HepG2 (cell line): Measurements from ENCODE around the gene ZFHX3. TPM values are rescaled to one million over a fixed set of nuclear protein-coding genes. Genes with fewer than 3 reads are reported as not detected.

Source experiments
- ATAC-seq: fragments of 200-7000 bp; cut with Tn5 transposase; 3 replicates; pipeline ENCODE4 v1.9.1; 2020; ENCODE audit warnings: mild to moderate bottlenecking, moderate library complexity
- BruUV-seq: library from RNA; stranded (reverse); fragments of 400-500 nt; replicated peaks from 2 replicates; lab custom pipeline; 2021; lab: Mats Ljungman, UMichigan
- CTCF ChIA-PET: fragments of 300-600 bp; formaldehyde crosslinking; extraction: SDS; loops from one replicate; lab custom pipeline; 2021; ENCODE audit warnings: low total read pairs, inconsistent platforms, low intra/inter-chr PET ratio; lab: Yijun Ruan, JAX
- POLR2A ChIA-PET: fragments of 350-600 bp; sonication (Branson Sonifier 250); formaldehyde crosslinking; loops from one replicate; lab custom pipeline; 2020; ENCODE audit warnings: antibody characterized with exemption, inconsistent platforms; lab: Yijun Ruan, JAX
- DNase-seq: peaks from one replicate; pipeline ENCODE4 v3.0.0-alpha.2; 2015; ENCODE audit warnings: low spot score
- FAIRE-seq: peaks from 3 replicates; lab custom pipeline; 2011; peaks lifted over from hg19 to GRCh38; lab: Jason Lieb, UNC
- H2AFZ ChIP-seq: one replicate; pipeline ENCODE4 v1.6.1; 2011; ENCODE audit warnings: low read length, inconsistent platforms
- H3K27ac ChIP-seq: fragments of 300-600 bp; 3 replicates; pipeline ENCODE4 v1.8.0; 2011; ENCODE audit warnings: mixed run types, mild to moderate bottlenecking, mixed read lengths, low read length, inconsistent platforms; ENCODE audit not compliant: insufficient read depth; ENCODE audit errors: extremely low read length
- H3K27me3 ChIP-seq, 2 experiments: fragments of 200-600 bp in 1 of 2; 2 replicates in 1 of 2; 3 replicates in 1 of 2; pipeline versions ENCODE4 v1.6.0 to v1.8.0; 2011; ENCODE audit warnings: low read length in 2 of 2, mild to moderate bottlenecking in 2 of 2, moderate library complexity in 2 of 2, inconsistent platforms in 1 of 2; ENCODE audit not compliant: insufficient read depth in 2 of 2, control insufficient read depth in 1 of 2
- H3K36me3 ChIP-seq, 2 experiments: fragments of 200-600 bp in 1 of 2; replicated peaks in 1 of 2; 2 replicates in 1 of 2; 3 replicates in 1 of 2; pipeline versions ENCODE4 v1.5.1 to v1.8.0; 2011; ENCODE audit warnings: low read length in 2 of 2, inconsistent platforms in 1 of 2; ENCODE audit not compliant: insufficient read depth in 2 of 2, control insufficient read depth in 1 of 2
- H3K4me1 ChIP-seq: 2 replicates; pipeline ENCODE4 v1.5.1; 2012; ENCODE audit warnings: low read length, inconsistent platforms; ENCODE audit not compliant: insufficient read depth
- H3K4me2 ChIP-seq: 2 replicates; pipeline ENCODE4 v1.6.0; 2011; ENCODE audit warnings: low read depth, low read length, inconsistent platforms
- H3K4me3 ChIP-seq, 3 experiments: fragments of 200-600 bp in 1 of 3; sonication (generic), shearing (Covaris generic) in 1 of 3; replicated peaks in 1 of 3; 2 replicates each; pipeline ENCODE4 v1.5.1; 2011 to 2016; ENCODE audit warnings: low read length in 3 of 3, inconsistent platforms in 2 of 3, low read depth in 2 of 3, mild to moderate bottlenecking in 2 of 3, control low read depth in 1 of 3, mixed read lengths in 1 of 3; ENCODE audit not compliant: insufficient read depth in 1 of 3
- H3K79me2 ChIP-seq: one replicate; pipeline ENCODE4 v1.6.1; 2011; ENCODE audit warnings: low read length, inconsistent platforms; ENCODE audit not compliant: insufficient read depth
- H3K9ac ChIP-seq: 2 replicates; pipeline ENCODE4 v1.6.0; 2011; ENCODE audit warnings: mild to moderate bottlenecking, low read depth, low read length, inconsistent platforms; ENCODE audit not compliant: insufficient read depth
- H3K9me3 ChIP-seq: 2 replicates; pipeline ENCODE4 v1.5.1; 2012; ENCODE audit warnings: mild to moderate bottlenecking, low read length
- H4K20me1 ChIP-seq: 2 replicates; pipeline ENCODE4 v1.6.0; 2011; ENCODE audit warnings: inconsistent platforms, mild to moderate bottlenecking, low read length, moderate library complexity; ENCODE audit not compliant: insufficient read depth
- HES4 ChIP-seq: sonication (generic); formaldehyde crosslinking; IDR thresholded peaks from 2 replicates; pipeline ENCODE4 v1.9.0; 2021; ENCODE audit warnings: mild to moderate bottlenecking, missing genetic modification reagents, borderline replicate concordance
- HNRNPL ChIP-seq: fragments of 200-400 bp; formaldehyde crosslinking; IDR thresholded peaks from 2 replicates; pipeline ENCODE4 v1.6.1; 2017; ENCODE audit warnings: mild to moderate bottlenecking, low read depth, low read length
- MZF1 ChIP-seq: sonication (generic); formaldehyde crosslinking; IDR thresholded peaks from 2 replicates; pipeline ENCODE4 v1.8.1; 2023; ENCODE audit warnings: mild to moderate bottlenecking, missing genetic modification reagents, borderline replicate concordance
- POLR2AphosphoS5 ChIP-seq: IDR thresholded peaks from 2 replicates; pipeline ENCODE4 v1.6.1; 2012; ENCODE audit warnings: low read depth, low read length
- SMAD3 ChIP-seq: sonication (generic); formaldehyde crosslinking; IDR thresholded peaks from 2 replicates; pipeline ENCODE4 v1.4.0; 2020; ENCODE audit warnings: missing genetic modification reagents
- WGBS: methylation state at CpG from one replicate; pipeline ENCODE4 v1.1.6; 2017; ENCODE audit warnings: low lambda C conversion rate; 5-methylcytosine and 5-hydroxymethylcytosine counted together
- in situ Hi-C: cut with HindIII; loops from 2 replicates; pipeline ENCODE4 v1.10.0; 2017; ENCODE audit warnings: low pct_unique_long_range_greater_than_20kb; ENCODE audit not compliant: extremely low pct_ligation_motif_present
- intact Hi-C: fragments of 100-400 bp; cut with micrococcal nuclease; formaldehyde crosslinking; loops from one replicate; pipeline ENCODE4 v1.10.0; 2022; ENCODE audit not compliant: unreplicated experiment
- polyA plus RNA-seq, 8 experiments: library from polyadenylated mRNA; depleted of rRNA in 3 of 8; stranded (reverse) in 7 of 8; unstranded in 1 of 8; fragments of >200 nt; fragmentation: Illumina TruSeq in 4 of 8; extraction: Trizol in 4 of 8; gene quantifications; 2 replicates each; pipeline versions ENCODE4 v1.2.1 to v1.2.3, GENCODE V29; 2011 to 2016; ENCODE audit warnings: low read depth in 4 of 8, missing spikeins in 1 of 8, mixed read lengths in 1 of 8; ENCODE audit not compliant: insufficient read depth in 1 of 8
- total RNA-seq, 5 experiments: library from RNA; depleted of rRNA; stranded (reverse); fragments of >200 nt; fragmentation: Illumina TruSeq; extraction: Trizol; gene quantifications; 2 replicates each; pipeline ENCODE4 v1.2.3, GENCODE V29; 2016; ENCODE audit warnings: low read depth in 1 of 5
- TF ChIP-seq, protein P1 (sequence below): sonication (generic); formaldehyde crosslinking; IDR thresholded peaks from 2 replicates; pipeline ENCODE4 v1.5.0; 2020; ENCODE audit warnings: missing genetic modification reagents
- TF ChIP-seq, protein P2 (sequence below): sonication (generic); formaldehyde crosslinking; IDR thresholded peaks from 2 replicates; pipeline ENCODE4; 2020; ENCODE audit warnings: missing genetic modification reagents, mild to moderate bottlenecking, borderline replicate concordance

Gene ZFHX3
- total and polyA plus RNA-seq, 2 of the 13 experiments (the other 11 are each of a cell fraction or from before 2014, with no cell fraction given) = 5.0 to 6.0 TPM

DNA sequence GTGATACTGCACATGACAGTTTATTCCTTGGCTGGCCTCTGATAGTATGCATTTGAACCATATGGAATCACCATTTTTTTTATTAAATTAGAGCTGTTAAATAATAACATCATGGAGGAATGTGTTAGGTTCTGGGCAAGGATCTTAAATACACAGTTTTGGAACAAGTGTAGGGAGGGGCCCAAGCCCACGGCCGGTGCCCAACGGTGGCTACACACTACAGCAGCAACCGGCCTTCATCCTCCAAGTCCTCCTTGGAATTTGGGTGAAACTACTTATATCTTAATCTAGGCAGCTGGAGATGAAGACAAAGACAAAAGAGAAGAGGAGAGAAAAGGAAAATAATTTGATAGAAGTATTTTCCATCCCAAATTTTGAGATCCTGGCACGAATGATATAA lies 35.6 kb downstream of the ZFHX3 start:
- ChIA-PET POLR2A (no interaction called here), CTCF (no interaction called here)
- H2AFZ ChIP-seq = no peak overlapping the region
- no peaks in the 10 kb centered on the region for H3K9me3 ChIP-seq
- no peak for DNase-seq
- BruUV-seq = no TSS peak
- WGBS = 97% methylated on average over 5 of the region's 5 CpGs
- no peak for ATAC-seq
- peaks cover 15% of the 10 kb centered on the region; the same call in 1 of the 2 replicates for H4K20me1 ChIP-seq
- no peak overlapping the region for H3K9ac ChIP-seq
- intact Hi-C loops (no loop called here), in situ Hi-C loops (no loop called here)
- H3K27me3 ChIP-seq = no peaks in the 10 kb centered on the region
- peaks cover 40% of the 10 kb centered on the region for H3K4me1 ChIP-seq
- H3K4me2 ChIP-seq = no peak overlapping the region
- H3K4me3 ChIP-seq = no peak overlapping the region
- H3K79me2 ChIP-seq = peaks cover 96% of the 10 kb centered on the region
- no peak for FAIRE-seq
- H3K27ac ChIP-seq = no peak overlapping the region
- TF ChIP-seq SMAD3 (CRISPR knock-in tag) (no peak), POLR2AphosphoS5 (no peak), HES4 (CRISPR knock-in tag) (no peak), MZF1 (CRISPR knock-in tag) (no peak), HNRNPL (no peak)
- TF ChIP-seq, protein P1, sequence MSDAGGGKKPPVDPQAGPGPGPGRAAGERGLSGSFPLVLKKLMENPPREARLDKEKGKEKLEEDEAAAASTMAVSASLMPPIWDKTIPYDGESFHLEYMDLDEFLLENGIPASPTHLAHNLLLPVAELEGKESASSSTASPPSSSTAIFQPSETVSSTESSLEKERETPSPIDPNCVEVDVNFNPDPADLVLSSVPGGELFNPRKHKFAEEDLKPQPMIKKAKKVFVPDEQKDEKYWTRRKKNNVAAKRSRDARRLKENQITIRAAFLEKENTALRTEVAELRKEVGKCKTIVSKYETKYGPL (CRISPR knock-in tag) = no peak
- TF ChIP-seq, protein P2, sequence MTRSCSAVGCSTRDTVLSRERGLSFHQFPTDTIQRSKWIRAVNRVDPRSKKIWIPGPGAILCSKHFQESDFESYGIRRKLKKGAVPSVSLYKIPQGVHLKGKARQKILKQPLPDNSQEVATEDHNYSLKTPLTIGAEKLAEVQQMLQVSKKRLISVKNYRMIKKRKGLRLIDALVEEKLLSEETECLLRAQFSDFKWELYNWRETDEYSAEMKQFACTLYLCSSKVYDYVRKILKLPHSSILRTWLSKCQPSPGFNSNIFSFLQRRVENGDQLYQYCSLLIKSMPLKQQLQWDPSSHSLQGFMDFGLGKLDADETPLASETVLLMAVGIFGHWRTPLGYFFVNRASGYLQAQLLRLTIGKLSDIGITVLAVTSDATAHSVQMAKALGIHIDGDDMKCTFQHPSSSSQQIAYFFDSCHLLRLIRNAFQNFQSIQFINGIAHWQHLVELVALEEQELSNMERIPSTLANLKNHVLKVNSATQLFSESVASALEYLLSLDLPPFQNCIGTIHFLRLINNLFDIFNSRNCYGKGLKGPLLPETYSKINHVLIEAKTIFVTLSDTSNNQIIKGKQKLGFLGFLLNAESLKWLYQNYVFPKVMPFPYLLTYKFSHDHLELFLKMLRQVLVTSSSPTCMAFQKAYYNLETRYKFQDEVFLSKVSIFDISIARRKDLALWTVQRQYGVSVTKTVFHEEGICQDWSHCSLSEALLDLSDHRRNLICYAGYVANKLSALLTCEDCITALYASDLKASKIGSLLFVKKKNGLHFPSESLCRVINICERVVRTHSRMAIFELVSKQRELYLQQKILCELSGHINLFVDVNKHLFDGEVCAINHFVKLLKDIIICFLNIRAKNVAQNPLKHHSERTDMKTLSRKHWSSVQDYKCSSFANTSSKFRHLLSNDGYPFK (CRISPR knock-in tag) = no peak
- H3K36me3 ChIP-seq = no peaks in the 10 kb centered on the region
